HG03520 (cell line): ENCODE data around the gene SLC19A1.

ENCODE experiments used
- ATAC-seq: cut with Tn5 transposase; IDR thresholded peaks from one replicate; pipeline ENCODE4 v1.9.1; 2021; ENCODE audit warnings: mild to moderate bottlenecking, moderate library complexity; ENCODE audit not compliant: unreplicated experiment

Gene SLC19A1

DNA sequence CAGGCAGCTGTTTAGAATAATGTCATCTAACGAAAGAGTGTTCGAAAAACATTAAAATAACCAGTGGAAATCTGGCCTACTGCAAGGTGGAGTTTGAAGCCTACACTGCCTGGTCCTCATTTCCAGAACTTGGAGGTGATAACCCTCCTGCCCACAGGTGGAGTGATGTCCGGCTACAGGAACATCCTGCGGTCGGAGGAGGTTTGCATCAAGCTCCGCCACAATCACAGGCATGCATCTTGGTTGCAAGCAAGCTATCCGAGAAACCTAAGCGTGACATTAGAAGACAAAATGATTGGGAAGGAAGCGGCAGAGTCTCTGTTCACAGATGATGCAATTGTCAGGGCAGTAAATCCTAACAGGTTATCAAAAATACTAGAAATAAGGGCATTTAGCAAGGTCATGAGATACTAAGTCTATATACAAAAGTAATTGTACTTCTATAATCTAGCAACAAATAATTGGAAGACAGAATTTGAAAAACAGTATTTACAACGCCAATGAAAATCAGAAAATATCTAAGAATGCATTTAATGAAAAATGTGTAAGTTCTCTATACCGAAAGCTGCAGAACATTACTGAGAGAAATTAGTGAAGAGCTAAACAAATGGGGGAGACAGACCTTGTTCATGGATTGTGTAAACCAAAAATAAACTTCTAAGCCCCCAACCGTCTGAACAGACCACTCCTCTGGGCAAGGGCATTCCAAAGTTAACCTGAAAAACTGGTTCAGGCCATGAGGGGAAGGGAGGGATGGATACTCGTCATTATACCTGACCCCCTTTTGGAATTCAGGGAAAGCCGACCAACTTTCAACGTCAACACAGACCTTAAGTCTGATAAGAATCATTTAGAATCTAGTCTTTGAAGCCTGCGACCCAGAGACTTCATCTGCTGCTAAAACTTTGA is 4.7 kb upstream of the SLC19A1 start:
- no peak for ATAC-seq

DNA sequence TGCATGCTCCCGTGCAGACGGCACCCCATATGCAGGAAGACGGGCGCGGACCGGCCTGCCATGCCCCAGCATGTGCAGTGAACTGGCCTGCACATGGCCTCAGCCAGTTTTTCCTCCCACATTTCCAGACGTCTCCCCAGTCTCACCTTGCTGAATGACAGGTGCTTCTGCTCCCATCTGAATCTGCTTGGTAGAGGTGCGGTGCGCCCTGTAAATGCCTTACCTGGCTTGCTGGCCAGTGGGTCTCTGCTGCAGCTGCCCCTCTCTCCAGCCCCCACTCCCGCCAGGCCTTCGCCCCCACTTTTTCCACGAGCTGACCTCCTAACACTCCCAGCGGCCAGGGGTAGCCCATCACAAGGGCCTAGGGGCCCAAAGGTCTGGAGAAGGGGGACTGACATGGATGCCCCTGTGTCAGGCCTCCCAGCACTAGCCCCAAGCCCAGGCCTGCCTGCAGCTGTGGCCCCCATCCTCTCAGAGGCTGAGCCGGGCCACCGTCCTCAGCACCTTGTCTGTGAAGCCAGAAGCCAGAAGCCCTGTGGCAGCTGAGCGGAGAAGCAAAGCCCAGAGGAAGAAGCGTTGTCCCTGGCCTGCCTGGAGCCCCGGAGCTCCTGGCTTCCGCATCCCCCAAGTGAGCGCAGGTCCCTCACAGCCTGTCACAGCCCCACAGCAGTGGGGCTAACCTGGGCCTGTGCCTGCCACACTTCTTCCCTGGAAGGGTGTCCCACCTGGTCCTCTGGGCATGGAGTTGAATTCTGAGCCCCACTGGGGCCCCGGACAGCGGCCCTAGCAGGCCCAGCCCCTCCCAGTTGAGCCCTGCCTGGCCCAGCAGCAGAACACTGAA is 3.7 kb upstream of the SLC19A1 start:
- no peak for ATAC-seq

DNA sequence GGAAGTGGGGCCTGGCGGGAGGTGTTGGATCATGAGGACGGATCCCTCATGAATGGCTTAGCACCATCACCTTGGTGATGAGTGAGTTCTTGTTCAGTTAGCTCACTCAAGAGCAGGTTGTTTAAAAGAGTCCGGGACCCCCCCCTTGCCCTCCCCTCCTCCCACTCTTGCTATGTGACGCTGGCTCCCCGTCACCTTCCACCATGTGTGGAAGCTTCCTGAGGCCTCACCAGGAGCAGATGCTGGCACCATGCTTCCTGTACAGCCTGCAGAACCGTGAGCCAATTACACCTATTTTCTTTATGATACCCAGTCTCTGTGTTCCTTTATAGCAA is 3.0 kb upstream of the SLC19A1 start:
- no peak for ATAC-seq

DNA sequence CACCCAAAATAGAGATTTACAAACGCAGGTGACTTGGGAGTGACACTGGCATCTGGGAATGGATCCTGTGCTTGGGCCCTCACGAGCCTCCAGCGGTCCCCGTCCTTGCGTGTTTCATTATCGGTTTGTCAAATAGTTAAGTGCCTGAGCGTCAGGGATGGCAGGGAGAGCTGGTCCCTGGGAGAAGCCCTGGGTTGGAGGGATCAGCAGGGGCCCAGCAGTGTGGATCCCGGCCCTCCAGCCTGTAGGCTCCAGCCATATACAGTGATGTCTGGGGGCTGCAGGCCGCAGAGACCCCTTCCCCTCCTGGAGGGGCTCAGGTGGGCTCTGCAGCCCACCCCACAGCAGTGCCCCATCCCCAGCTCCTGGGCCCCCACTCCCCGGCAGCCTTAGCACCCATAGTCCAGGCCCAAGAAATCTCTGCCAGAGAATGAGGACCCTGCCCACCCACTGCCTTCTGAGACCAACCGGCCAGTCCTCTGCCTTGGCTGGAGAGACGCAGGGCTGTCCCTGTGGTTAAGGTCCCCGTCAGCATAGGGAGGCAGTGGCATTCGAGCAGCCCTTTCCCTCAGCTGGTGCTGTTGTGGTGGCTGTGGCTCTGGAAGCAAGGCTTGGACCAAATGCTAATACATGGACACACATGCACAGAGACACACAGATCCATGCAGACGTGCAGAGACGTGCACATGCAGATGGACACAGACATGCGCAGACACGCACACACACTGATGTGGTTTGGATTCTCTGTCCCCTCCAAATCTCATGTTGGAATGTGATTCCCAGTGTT is 2.4 kb upstream of the SLC19A1 start:
- ATAC-seq = no peak

DNA sequence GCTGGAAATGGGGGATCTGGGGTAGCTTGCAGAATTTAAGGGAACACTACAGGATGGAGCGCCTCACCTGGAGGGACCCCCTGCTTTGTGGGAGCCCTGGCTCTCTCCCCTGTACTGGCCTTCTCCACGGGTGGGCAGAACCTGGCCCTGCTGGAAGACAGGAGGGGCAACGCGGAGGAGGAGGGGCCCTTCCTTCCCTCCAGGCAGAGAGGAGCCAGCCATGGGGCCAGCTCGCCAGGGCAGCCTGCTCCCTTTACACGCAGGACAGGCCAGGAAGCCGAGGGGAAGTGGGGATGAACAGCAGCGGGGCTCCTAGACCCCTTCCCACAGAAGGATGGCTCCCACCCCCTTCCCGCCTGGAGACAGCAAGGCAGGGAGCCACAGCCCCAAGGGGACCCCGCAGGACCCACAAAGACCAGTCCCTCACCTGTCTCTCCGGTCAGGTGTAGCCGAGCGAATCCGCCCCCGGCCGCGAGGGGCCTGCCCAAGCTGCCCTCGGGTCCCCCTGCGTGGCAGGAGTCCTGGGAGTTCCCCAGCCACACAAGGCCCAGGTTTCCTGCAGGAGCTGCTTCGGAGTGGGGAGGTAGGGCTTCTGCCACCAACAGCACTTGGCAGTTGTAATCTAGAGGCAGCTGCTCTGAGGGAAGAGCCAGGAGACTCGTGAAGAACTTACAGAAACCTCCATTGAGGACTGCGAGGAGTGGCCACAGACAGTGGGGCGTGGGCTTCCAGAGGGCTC is 1.6 kb upstream of the SLC19A1 start:
- no peak for ATAC-seq

DNA sequence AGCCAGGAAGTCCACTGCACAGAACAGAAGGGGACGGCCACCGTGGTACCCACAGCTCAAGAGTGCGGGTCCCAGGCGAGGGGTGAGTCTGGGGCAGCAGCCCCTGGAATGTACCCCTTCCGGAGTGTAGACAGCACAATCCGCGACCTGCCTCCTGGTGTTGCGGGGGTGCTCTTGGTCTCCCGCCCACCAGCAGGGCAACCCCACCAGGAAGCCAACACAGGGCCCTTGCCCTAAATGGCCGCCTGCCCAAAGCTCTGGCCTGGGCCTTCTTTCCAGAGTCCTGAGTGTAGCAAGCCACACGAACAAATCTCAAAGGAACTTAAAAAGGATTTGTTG is 1.1 kb upstream of the SLC19A1 start:
- ATAC-seq = no peak

DNA sequence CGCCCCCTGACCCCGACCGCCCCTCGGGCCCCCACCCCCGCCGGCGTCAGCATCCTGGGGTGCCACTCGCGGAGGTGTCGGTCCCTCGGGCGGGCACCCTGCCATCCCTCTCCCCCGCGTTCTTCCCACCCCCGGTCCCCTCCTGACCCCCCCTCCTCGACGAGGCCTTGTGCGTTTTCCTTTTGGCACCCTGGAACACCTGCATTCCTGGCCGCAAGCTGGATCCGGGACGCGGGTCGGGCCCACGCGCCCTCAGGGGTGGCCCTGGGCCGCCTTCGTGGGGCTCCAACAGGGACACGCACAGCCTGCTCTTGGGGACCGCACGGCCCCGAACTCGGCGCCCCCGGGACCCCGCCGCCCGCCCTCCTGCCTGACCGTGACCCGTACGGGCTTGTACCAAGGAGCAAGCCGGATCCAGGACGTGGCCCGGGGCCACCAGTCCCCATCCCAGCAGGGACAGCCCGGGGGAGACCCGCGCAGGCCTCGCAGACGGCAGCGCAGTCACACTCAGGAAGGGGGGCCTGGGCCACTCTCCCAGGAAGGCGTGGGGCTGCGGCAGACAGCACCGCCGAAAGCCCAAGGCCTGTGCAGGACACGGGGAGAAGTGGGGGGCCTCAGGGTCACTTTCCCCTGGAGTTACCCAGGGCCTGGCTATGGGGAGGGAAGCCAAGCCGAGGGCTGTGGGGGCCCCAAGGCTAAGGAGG is 579 bp upstream of the SLC19A1 start:
- ATAC-seq = no peak

DNA sequence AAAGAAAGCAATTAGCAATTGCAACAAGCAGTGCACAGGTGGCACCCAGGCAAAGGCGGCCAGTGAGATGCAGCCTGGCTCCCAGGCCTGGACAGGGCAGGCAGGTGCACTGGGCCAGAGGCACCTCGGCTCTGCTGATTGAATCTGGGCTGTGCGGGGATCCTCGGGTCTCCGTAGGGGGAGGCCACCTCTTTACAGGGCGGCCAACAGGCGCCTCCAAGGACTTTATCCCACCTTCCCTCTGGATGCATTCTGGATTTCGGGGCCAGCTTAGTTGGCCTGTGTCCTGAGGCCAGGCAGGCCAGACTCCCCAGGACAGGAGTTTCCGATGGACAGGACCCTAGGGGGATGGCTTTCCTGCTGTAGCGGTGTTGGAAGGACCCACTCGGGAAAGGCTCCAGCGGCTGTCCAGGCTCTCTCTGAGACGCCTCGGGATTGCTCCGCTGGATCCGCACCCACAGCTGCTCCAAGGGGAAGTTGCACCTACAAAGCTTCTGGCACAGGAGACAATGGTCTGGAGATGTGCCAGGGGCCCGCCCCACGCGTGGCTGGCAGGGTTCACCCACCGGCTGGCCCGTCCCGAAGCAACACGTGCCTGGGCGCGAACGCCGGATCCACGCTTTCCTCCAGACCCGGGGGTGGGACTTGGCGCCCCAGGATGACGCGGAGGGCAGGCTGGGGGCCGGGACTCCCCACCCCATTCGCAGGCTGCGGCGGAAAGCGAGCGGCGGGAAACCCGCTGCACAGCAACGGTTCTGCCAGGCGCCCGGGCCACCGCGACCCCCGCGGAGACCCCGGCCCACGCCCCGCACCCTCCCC is 810 bp downstream of the SLC19A1 start:
- peak; percentile 45 for ATAC-seq

DNA sequence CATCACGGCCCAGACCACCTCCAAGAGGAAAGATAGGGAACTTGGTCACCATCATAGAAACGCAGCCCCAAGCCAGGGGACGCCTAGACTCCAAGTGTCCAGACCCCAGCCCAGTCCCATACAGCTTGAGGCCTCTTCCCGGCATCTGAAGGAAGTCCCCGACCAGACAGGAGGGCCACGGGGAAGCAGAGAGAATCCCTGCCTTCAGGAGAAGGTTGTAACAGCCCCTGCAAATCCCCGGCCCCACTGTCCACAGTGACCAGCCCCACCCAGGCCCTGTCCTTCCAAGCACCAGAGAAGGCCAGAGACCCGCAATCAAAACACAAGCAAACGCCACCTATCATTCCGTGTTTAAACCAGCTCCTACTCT is 1.7 kb downstream of the SLC19A1 start:
- ATAC-seq = no peak

DNA sequence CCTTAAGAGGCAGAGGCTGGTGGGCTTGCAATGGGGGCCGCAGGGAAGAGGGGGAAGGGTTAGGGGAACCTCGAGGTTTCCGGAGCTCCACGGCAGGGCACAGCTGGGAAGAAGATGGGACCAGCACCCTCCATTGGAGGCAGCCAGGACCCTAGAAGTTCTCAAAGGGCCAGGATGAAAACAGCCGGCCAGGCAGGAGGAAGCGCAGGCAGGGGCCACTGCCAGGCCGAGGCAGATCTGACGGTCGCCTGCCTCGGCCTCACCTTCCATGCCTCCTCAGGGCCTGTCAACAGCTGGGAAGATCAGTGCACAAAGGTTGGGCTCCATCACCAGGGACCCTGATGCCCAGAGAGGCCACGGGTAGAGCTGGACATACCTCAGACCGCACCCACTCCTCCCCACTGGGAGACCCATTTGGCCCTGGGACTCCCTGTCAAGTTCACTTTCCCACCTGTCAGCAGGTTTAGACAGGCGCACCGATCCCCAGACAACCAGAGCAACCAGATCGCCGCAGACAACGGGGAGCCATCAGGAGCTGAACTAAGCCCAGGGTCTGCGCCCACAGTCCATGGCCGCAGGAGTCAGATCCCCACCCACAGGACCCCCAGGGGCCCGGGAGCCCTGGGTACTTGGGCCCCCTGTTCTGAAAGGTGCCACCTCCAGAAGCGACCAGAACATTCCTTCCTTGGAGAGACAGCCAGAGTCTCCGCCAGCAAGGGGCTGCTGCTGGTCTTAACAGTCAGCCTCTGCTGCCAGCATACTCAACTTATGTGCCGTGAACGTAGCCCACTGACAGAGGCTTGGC is 2.2 kb downstream of the SLC19A1 start:
- ATAC-seq = no peak

DNA sequence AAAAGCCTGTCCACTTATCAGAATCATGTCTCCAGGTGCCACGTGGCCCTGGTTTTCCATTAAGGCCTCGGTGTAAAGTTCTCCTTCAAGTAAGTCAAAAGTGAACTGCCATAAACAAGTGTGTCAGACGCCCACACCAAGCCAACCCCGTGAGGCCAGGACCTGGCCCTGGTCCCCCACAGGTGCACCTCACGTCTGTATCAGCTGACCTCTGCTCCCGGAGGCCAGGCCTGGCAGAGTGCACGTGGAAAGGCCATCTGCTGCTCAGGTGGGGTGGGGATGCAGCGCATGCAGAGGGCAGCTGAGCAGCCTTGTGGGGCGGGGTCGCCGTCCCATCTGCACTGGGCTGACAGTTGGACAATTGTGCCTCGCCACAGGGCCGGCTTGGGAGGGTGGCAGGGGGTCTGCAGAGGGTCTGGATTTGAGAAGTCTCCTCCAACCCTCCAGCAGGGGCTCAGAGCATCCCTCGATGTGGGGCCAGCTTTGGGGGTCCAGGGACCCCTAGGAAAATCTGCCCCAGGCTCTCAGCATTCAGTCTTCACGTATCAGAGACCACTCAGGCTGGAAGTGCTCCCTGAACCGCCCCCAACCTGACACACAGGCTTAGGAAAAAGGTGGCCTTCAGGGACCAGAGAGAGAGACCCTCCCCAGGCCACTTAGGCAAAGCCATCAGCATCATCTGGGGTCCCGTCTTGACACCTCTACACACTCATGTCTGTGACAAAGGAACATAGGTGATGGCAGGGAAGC is 3.0 kb downstream of the SLC19A1 start:
- ATAC-seq = no peak

DNA sequence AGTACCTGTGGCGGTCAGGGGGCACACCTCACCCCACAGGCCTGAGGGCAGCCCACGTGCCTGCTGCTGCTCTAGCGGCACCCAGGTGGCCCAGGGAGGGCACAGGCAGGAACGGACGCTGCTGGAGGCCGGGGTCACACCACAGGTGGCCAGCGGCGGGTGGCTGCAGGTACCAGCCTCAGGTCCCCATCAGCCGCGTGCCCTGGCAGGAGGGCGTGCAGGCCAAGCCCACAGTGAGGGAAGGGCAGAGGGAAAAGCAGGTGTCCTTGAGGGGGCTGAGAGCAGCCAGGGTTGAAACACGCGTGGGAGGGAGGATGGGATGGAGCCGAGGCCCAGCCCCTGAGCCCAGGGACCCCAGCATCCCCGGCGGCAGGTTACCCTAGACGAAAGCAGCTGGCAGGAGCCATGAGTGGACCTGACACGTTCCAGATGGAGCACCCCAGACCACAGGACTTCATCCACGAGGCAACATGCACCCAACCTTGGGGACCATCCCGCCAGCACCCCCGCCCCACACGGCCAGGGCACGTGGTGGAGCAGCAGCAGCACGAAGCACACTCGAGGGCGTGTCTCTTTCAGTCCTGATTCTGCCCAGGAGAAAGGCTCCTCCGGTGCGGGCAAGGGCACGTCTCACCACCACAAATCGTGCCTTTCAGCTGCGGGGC is 3.7 kb downstream of the SLC19A1 start:
- ATAC-seq = no peak

DNA sequence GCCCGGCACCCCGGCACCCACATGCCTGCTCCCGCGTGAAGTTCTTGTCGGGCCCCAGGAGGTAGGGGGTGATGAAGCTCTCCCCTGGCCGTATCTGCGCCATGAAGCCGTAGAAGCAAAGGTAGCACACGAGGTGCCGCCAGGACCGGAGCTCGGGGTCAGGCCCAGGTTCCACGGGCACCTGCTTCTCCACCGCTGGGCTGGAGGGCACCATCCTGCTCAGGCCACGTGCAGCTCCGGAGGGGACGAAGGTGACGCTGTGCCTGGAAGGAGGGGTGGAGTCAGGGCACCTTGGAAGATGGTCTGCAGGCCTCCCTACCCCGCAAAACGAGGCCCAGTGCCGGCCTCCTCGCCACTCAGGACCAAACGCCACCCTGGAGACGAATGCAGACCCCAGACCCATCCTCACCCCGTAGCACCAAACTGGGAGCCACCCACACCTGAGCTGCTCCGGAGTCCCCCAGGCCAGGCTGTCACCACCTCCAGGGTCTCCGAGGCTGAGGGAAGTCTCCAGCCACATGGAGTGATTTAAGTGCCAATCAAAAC is 4.4 kb downstream of the SLC19A1 start:
- no peak for ATAC-seq

DNA sequence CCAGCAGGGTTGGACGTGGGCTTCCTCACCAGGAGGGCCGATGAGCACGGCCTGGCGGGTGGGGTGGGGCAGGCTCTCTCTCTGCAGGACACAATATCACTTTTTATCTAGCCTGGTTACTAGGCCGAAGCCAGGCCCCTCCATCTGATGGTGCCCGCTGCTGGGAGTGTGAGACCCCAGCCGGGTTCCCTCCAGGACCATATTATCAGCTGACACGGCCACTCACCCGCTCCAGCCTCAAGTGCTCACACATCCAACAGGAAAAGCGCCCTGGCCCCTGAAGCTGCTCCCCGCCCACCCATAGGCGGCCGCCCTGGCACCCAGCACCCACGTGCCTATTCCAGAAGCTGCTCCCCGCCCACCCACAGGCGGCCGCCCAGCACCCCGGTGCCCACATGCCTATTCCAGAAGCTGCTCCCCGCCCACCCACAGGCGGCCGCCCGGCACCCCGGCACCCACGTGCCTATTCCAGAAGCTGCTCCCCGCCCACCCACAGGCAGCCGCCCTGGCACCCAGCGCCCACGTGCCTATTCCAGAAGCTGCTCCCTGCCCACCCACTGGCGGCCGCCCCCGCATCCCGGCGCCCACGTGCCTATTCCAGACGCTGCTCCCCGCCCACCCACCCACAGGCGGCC is 5.0 kb downstream of the SLC19A1 start:
- no peak for ATAC-seq

DNA sequence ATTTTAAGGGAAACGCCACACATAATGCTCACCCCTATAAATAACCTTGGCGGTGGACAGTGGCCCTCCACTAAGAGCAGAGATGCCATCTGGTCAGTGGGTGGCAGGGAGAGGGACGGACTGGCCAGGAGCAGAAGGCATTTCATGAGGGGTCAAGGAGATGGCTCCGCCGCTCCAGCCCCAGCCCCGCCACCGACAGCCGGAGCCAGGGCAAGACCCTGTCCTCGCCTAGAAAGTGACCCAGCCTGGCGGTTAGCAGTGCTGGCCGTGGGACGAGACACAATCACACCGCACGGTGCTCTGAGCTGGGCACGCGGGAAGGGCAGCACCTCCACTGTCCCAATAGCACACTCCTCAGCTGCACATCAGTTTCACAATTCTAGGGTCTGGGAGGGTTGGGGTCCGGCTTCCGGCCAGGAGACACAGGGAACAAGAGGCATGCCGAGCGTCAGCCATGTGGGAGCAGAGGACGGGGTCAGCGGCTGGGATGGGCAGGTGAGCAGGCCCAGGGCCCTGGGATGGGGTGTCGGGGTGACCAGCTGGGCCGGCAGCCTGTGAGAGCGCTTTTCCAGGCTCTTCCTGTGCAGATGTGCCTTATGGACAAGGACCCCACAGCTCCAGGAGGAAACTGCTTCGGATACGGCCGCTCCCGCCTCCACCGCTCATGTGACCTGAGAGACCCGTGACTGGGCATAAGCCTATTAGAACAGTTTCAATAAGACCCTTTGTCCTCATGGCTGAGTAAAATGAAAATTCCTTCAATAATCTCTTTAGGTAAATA is 5.7 kb downstream of the SLC19A1 start:
- ATAC-seq = no peak
